SU-DHL-6 (cell line): Measurements from ENCODE around the gene GUCA2B.

Experiments
- H2AFZ ChIP-seq: fragments of 200-600 bp; sonication (generic); 2 replicates; pipeline ENCODE4 v1.6.1; 2014; ENCODE audit warnings: low read depth, mild to moderate bottlenecking, moderate library complexity, mixed read lengths, antibody characterized with exemption, low read length; ENCODE audit not compliant: severe bottlenecking
- H3F3A ChIP-seq: fragments of 200-600 bp; shearing (Covaris generic); 2 replicates; pipeline ENCODE4 v1.6.0; 2016; ENCODE audit warnings: antibody characterized with exemption, mild to moderate bottlenecking; ENCODE audit not compliant: insufficient read depth
- H3K27ac ChIP-seq: fragments of 200-600 bp; sonication (generic); 2 replicates; pipeline ENCODE4 v1.5.1; 2016; ENCODE audit warnings: low read depth, mild to moderate bottlenecking, low read length, moderate library complexity, mixed read lengths
- H3K27me3 ChIP-seq: fragments of 200-600 bp; sonication (generic), shearing (Covaris generic); 2 replicates; pipeline ENCODE4 v1.6.0; 2014; ENCODE audit warnings: mild to moderate bottlenecking, low read length
- H3K36me3 ChIP-seq: fragments of 200-600 bp; sonication (generic); 2 replicates; pipeline ENCODE4 v1.6.1; 2014; ENCODE audit warnings: mild to moderate bottlenecking, low read length, mixed read lengths
- H3K4me2 ChIP-seq: fragments of 300-600, 200-600 bp; shearing (Covaris generic), sonication (generic); 2 replicates; pipeline ENCODE4 v1.6.0; 2014; ENCODE audit warnings: low read length, low read depth, mild to moderate bottlenecking; ENCODE audit not compliant: poor library complexity, severe bottlenecking
- H3K4me3 ChIP-seq: fragments of 200-600 bp; sonication (generic); 2 replicates; pipeline ENCODE4 v1.5.1; 2014; ENCODE audit warnings: antibody characterized with exemption, low read length, mild to moderate bottlenecking, mixed read lengths; ENCODE audit not compliant: insufficient read depth, poor library complexity, severe bottlenecking
- H3K79me2 ChIP-seq: fragments of 200-600 bp; sonication (generic); 2 replicates; pipeline ENCODE4 v1.6.1; 2014; ENCODE audit warnings: mild to moderate bottlenecking, low read length, moderate library complexity; ENCODE audit not compliant: insufficient read depth
- H3K9ac ChIP-seq: fragments of 200-600 bp; sonication (generic); 2 replicates; pipeline ENCODE4 v1.7.0; 2014; ENCODE audit warnings: mild to moderate bottlenecking, low read length
- H3K9me2 ChIP-seq: fragments of 200-600 bp; sonication (generic); replicated peaks from 2 replicates; pipeline ENCODE4 v1.6.1; 2014; ENCODE audit warnings: low read length; ENCODE audit not compliant: insufficient read depth
- H3K9me3 ChIP-seq: fragments of 200-600 bp; sonication (generic); 2 replicates; pipeline ENCODE4 v1.6.1; 2014; ENCODE audit warnings: low read length, mixed read lengths; ENCODE audit not compliant: insufficient read depth
- H4K20me1 ChIP-seq: fragments of 200-600 bp; sonication (generic); 2 replicates; pipeline ENCODE4 v1.6.1; 2014; ENCODE audit warnings: low read depth, mild to moderate bottlenecking, antibody characterized with exemption, low read length, moderate library complexity, mixed read lengths
- EZH2phosphoT487 ChIP-seq: fragments of 200-600 bp; sonication (generic), shearing (Covaris generic); conservative IDR thresholded peaks from 2 replicates; pipeline ENCODE4 v1.6.1; 2018; ENCODE audit warnings: mild to moderate bottlenecking, antibody characterized with exemption, low read length, moderate library complexity, mixed read lengths
- TF ChIP-seq, protein P1 (sequence below): fragments of 200-600 bp; sonication (generic); IDR thresholded peaks from one replicate; pipeline ENCODE4 v1.5.1; 2017; ENCODE audit warnings: antibody characterized with exemption, mild to moderate bottlenecking, low read length, moderate library complexity; ENCODE audit not compliant: insufficient read depth, poor library complexity, severe bottlenecking

Gene GUCA2B

GRCh38 chr1:42133809-42134526 lies 19.2 kb upstream of the GUCA2B start:
- Histone ChIP-seq H3K79me2 (no peaks in the 10 kb centered on the region), H2AFZ (no peak overlapping the region), H3K36me3 (no peaks in the 10 kb centered on the region), H3K4me2 (no peak overlapping the region), H3K9ac (no peak overlapping the region), H3F3A (no peaks in the 10 kb centered on the region), H4K20me1 (no peaks in the 10 kb centered on the region), H3K9me2 (no peaks in the 10 kb centered on the region), H3K4me3 (no peak overlapping the region), H3K27ac (no peak overlapping the region), H3K27me3 (no peaks in the 10 kb centered on the region), H3K9me3 (no peaks in the 10 kb centered on the region)
- TF ChIP-seq, protein P1, sequence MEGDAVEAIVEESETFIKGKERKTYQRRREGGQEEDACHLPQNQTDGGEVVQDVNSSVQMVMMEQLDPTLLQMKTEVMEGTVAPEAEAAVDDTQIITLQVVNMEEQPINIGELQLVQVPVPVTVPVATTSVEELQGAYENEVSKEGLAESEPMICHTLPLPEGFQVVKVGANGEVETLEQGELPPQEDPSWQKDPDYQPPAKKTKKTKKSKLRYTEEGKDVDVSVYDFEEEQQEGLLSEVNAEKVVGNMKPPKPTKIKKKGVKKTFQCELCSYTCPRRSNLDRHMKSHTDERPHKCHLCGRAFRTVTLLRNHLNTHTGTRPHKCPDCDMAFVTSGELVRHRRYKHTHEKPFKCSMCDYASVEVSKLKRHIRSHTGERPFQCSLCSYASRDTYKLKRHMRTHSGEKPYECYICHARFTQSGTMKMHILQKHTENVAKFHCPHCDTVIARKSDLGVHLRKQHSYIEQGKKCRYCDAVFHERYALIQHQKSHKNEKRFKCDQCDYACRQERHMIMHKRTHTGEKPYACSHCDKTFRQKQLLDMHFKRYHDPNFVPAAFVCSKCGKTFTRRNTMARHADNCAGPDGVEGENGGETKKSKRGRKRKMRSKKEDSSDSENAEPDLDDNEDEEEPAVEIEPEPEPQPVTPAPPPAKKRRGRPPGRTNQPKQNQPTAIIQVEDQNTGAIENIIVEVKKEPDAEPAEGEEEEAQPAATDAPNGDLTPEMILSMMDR: no peak
- no peak for TF ChIP-seq EZH2phosphoT487

GRCh38 chr1:42135426-42135825 lies 17.8 kb upstream of the GUCA2B start:
- H3K27me3 ChIP-seq: no peaks in the 10 kb centered on the region
- no peaks in the 10 kb centered on the region for H3F3A ChIP-seq
- no peaks in the 10 kb centered on the region for H4K20me1 ChIP-seq
- TF ChIP-seq EZH2phosphoT487: no peak
- TF ChIP-seq, protein P1: no peak
- H3K27ac ChIP-seq: no peak overlapping the region
- H3K79me2 ChIP-seq: no peaks in the 10 kb centered on the region
- H3K9me2 ChIP-seq: no peaks in the 10 kb centered on the region
- no peaks in the 10 kb centered on the region for H3K9me3 ChIP-seq
- H3K4me3 ChIP-seq: no peak overlapping the region
- no peak overlapping the region for H3K9ac ChIP-seq
- H3K4me2 ChIP-seq: no peak overlapping the region
- H2AFZ ChIP-seq: no peak overlapping the region
- no peaks in the 10 kb centered on the region for H3K36me3 ChIP-seq

- Histone ChIP-seq H3K4me2 (no peak overlapping the region), H3K27ac (no peak overlapping the region), H3K9me2 (no peaks in the 10 kb centered on the region), H3K27me3 (no peaks in the 10 kb centered on the region), H3K4me3 (no peak overlapping the region), H2AFZ (no peak overlapping the region), H3K79me2 (no peaks in the 10 kb centered on the region), H3F3A (no peaks in the 10 kb centered on the region), H3K9ac (no peak overlapping the region), H4K20me1 (no peaks in the 10 kb centered on the region), H3K9me3 (no peaks in the 10 kb centered on the region), H3K36me3 (no peaks in the 10 kb centered on the region)
- TF ChIP-seq EZH2phosphoT487: no peak
These were observed 16.7 kb upstream of the GUCA2B start for GRCh38 chr1:42136466-42136865.

DNA sequence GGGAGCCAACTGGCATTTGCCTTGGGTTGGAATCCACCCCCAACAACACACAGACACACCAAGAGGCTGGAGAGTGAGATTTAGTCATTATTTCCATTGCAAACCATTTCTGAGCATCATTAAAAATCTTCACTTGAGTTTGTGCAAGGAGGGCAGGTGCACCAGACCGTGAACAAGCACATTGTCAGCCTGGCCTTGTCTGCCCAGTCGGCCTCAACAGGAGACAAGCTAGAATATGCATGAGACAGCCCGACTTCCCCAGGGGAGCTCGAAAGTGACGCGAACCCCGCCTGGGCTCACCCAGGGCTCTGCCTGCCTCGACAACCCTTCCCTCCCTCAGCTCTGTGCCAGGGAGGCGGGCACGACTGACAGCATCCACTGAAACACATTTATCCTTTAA lies 15.4 kb upstream of the GUCA2B start:
- Histone ChIP-seq H3K4me2 (no peak overlapping the region), H3K36me3 (no peaks in the 10 kb centered on the region), H3K79me2 (no peaks in the 10 kb centered on the region), H3K27me3 (no peaks in the 10 kb centered on the region), H3K9me3 (no peaks in the 10 kb centered on the region), H3K9ac (no peak overlapping the region), H4K20me1 (no peaks in the 10 kb centered on the region), H3F3A (no peaks in the 10 kb centered on the region), H3K4me3 (no peak overlapping the region), H2AFZ (no peak overlapping the region), H3K9me2 (no peaks in the 10 kb centered on the region), H3K27ac (no peak overlapping the region)
- no peak for TF ChIP-seq EZH2phosphoT487
- TF ChIP-seq, protein P1: no peak
